ENCODE results near the gene OSBPL5.
"Not testable (repeated sequence)": the region's sequence is repeated elsewhere in the genome, so short reads cannot be mapped to it uniquely, and the experiment has no call there.

The OSBPL5 gene

DNA sequence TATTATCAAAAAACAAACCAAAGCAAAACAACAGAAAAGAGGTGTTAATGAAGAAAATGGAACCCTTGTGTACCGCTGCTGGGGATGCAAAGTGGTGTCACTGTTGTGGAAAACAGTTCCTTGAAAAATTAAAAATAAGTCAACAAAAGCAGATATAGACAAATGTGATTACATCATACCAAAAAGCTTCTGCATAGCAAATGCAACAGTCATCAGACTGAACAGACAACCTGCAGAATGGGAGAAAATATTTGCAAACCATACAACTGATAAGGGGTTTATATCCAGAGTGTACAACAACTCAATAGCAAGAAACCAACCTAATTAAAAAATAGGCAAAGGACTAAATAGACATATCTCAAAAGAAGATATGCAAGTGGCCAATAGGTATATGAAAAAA, 85.0 kb downstream of the OSBPL5 start:
- no peak for DNase-seq

DNA sequence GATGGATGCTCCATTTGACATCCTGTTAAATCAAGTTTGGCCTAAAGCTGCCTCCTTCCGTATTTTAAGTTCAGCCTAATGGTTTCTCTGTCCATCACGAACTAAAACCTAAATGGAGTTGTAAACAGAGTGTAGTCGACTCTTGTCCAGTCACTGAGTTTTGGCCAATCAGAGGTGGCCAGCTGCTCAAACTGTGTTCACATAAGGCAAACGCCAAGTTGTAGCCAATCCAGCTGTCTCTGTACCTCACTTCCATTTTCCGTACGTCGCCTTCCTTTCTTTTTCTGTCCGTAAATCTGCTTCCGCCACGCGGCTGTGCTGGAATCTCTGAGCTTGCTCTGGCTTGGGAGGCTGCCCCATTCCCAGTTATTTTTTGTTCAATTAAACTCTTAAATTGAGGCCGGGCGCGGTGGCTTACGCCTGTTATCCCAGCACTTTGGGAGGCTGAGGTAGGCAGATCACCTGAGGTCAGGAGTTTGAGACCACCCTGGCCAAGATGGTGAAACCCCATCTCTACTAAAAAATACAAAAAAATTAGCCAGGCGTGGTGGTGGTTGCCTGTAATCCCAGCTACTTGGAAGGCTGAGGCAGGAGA, 87.2 kb downstream of the OSBPL5 start:
- no peak for DNase-seq

DNA sequence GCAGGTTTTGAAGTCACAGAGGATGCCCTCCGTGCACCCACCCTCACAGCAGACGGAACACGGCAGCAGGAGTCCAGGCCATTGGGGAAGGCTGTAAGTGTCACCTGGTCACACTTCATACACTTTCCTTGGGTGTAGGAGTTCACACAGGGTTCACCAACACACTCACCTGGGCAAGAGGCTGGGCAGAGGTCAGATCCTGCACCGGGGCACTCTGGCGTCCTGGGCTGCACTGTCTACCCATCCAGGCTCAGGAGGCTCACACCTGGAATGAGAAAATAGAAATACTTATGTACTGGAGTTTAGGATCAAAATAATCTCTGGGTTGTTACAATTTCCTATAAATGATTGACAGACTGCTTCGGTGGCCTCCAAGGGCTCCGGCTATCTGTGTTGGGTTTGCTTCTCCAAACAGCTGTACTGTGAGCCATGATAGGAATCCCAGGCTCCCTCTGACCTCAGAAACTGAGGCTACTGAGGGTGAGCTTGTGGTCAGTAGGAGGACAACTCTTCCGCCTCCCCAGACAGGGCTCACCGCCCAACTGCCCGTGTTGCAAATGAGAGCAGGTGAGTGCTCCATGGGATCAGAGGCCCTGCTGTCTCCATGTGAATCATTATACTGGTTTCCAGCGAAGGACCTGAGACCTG, 87.8 kb downstream of the OSBPL5 start:
- DNase-seq, result no peak

DNA sequence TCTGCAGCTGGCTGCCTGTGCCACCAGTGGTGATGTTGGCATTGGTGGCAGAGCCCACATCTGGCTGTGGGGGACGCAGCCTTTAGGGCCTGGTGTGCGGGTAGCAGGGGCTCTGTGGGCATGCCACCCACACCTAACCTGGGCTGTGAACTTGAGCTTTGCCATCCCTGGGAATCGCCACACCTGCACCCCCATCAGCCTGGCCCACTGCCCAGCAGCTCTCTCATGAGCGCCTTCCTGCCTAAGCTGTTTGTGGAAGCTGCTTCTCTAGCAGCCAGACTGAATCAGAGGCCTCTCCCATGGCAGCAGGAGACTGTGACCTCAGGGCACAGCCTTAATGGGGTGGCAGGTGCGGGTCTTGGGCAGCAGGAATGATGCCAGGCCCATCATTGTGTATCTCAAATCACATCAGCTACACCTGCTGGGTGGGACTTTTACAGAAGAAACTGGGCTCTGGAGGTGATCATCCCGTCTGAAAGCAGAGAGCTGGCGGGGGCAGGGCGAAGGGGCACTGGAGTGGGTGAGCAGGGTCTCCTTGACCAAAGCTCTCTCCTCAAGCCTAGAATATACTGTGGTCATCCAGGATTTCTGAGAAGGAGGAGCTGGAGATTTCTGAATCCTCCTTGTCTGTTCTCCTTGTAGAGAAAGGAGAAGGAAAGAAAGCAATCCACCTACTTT, 90.1 kb downstream of the OSBPL5 start:
- DNase-seq, result no peak

DNA sequence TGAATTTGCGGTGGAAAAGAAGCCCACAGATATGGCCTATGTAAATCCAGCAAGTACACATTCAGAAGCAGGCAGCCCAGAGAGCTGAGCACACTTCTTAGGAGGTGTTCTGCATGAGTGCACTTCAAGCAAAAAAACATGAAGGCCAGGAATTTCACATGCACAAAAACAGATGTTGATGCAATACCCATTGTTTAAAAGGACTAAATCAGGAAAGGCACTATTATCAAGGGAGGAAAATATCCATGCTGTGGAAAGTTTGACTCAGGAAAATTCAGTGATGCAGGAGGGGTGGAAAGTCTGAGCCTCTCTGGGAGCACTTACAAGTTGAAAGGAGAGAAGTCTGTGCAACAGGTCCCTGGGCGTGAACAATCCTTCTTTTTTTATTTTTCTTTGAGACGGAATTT, 92.1 kb downstream of the OSBPL5 start:
- peak; percentile 67 for DNase-seq

DNA sequence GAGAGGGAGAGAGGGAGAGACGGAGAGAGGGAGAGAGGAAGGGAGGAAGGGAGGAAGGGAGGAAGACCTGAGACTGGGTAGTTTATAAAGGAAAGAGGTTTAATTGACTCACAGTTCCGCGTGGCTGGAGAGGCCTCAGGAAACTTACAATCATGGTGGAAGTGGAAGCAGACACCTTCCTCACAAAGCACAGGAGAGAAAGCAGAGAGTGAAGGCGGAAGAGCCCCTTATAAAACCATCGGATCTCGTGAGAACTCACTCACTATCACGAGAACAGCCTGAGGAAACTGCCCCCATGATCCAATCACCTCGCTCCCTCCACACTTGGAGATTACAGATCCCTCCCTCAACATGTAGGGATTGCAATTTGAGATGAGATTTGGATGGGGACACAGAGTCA, 95.7 kb downstream of the OSBPL5 start:
- no peak for DNase-seq

DNA sequence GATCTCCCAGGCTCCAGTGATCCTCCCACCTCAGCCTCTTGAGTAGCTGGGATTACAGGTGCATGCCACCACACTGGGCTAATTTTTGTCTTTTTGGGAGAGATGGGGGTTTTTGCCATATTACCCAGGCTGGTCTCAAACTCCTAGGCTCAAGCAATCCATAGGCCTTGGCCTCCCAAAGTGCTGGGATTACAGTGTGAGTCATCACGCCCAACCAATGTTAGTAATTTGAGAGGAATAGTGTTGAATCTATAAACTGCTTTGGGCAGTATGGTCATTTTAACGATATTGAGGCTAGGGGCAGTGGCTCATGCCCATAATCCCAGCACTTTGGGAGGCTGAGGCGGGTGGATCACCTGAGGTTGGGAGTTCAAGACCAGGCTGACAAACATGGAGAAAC, 98.8 kb downstream of the OSBPL5 start:
- DNase-seq, result not testable (repeated sequence)

DNA sequence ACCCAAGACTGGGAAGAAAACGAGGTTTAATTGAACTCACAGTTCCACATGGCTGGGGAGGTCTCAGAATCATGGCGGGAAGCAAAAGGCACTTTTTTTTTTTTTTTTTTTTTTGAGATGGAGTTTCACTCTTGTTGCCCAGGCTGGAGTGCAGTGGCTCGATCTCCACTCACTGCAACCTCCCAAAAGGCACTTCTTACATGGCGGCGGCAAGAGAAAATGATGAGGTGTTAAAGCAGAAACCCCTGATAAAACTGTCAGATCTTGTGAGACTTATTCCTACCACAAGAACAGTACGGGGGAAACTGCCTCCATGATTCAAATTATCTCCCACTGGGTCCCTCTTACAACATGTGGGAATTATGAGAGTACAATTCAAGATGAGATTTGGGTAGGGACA, 100.4 kb downstream of the OSBPL5 start:
- DNase-seq, result not testable (repeated sequence)

DNA sequence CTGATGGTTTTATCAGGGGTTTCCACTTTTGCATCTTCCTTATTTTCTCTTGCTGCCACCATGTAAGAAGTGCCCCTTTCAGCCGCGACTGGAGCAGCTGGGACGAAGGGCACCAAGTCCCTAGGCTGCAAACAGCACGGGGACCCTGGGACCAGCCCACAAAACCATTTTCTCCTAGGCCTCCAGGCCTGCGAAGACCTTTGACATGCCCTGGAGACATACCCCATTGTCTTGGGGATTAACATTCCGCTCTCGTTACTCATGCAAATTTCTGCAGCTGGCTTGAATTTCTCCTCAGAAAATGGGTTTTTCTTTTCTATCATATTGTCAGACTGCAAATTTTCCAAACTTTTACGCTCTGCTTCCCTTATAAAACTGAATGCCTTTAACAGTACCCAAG, 101.2 kb downstream of the OSBPL5 start:
- not testable (repeated sequence) for DNase-seq

DNA sequence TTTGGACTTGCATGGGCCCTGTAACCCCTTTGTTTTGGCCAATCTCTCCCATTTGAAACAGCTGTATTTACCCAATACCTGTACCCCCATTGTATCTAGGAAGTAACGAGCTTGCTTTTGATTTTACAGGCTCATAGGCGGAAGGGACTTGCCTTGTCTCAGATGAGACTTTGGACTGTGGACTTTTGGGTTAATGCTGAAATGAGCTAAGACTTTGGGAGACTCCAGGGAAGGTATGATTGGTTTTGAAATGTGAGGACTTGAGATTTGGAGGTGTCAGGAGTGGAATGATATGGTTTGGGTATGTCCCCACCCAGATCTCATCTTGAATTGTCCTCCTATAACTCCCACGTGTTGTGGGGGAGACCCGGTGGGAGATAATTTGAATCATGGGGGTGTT, 101.7 kb downstream of the OSBPL5 start:
- DNase-seq, result not testable (repeated sequence)

DNA sequence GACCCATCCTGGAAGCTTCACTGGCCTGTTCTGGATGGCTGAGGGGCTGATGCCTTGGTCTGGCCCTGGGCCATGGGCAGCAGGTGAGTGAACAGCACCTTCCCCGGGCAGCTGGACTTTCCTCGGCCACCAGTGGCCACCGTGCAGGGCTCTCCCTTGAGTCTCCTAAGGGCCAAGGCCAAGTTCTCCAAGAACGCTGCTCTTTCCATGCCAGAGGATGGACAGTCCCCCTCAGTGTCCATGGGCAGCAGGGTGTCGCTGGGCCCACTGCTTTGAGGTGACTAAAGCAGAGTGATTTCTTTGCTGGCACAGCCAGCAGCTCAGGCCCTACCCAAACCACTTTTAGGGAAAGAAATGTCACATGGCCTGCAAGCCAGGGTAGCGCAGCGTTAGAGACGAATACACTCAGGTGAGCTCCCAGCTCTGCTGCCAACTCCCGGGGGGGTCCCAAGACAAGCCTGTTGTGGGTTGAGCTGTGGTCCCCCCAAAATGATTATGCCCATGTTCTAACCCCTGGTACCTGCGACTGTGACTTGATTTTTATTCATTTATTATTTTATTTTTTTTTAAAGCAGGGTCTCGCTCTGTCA, 104.6 kb downstream of the OSBPL5 start:
- DNase-seq, result no peak

DNA sequence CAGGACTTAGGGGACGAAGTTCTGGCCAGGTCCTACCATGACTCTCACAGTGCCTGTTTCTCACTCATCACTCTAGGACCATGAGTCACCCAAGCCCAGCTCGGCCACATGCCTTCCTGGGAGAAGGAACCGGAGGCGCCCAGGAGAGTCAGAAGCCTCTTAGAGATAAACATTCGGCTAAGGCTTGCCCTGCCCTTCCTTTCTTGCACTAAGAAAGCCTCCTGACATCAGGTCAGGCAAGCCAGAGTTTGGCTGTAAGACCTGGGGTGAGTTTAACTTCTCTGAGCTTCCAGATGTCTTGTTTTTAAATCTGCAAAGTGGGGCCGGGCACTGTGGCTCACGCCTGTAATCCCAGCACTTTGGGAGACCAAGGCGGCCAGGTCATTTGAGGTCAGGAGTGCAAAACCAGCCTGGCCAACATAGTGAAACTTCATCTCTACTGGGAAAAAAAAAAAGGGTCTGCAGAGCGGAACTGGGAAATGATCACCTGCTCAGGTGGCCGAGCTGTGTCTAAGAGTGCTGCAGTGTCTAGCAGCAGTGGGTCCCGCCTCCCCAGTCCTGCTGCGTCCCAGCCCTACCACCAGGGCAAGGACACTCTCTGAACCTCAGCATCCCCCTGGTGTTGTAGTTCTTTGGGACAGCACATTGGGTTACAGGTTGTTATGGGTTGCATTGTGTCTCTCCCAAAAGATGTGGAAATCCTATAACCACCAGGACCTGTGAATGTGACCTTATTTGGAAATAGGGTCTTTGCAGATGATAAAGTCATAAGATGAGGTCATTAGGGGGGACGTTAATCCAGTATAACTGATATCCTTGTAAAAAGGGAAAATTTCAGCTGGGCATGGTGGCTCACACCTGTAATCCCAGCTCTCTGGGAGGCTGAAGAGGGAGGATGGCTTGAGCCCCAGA, 106.1 kb downstream of the OSBPL5 start:
- DNase-seq, result no peak

DNA sequence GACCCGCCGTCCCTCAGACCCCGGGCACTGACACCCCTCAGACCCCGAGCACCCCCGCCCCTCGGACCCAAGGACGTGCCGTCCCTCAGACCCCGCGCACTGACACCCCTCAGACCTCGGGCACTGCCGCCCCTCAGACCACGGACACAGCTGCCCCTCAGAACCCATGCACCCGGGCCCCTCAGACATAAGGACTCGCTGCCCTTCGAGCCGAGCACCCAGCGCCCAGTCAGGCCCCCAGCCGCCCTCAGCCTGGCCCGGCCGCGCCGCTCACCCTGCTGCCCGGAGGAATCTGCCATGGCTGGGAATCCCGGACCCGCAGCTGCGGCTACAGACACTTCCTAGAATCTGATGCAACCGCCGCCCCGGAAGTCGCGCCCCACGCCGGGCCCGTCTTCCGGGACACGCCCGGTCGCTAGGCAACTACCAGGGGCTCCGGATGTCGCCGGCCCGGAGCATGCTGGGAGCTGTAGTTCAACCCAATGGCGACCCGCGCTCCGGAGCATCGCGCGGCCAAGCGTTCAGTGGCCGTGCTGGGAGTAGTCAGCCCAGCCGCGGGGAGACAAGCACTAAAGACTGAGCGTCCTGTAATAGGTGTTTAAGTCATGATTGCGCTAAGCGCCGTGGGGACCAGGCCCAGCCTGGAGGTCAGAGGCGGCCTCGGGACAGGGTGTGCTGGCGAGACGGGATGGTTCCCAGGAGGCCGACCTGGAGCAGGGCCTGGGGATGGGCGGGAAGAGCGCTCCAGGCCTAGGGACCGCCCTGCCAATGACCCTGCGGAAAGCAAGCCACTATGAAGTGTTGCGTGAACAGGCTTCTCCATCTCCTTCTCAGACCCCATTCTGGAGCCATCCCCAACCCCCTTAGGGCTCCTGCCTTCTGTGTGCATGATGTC, 107.8 kb downstream of the OSBPL5 start, which contains the start of gene CARS1:
Gene CARS1 (minus strand): TSS at position 355 of the 895 bp plus-strand sequence. CDS start 56 bp downstream, at position 299.
- DNase-seq, result peak; percentile 98

DNA sequence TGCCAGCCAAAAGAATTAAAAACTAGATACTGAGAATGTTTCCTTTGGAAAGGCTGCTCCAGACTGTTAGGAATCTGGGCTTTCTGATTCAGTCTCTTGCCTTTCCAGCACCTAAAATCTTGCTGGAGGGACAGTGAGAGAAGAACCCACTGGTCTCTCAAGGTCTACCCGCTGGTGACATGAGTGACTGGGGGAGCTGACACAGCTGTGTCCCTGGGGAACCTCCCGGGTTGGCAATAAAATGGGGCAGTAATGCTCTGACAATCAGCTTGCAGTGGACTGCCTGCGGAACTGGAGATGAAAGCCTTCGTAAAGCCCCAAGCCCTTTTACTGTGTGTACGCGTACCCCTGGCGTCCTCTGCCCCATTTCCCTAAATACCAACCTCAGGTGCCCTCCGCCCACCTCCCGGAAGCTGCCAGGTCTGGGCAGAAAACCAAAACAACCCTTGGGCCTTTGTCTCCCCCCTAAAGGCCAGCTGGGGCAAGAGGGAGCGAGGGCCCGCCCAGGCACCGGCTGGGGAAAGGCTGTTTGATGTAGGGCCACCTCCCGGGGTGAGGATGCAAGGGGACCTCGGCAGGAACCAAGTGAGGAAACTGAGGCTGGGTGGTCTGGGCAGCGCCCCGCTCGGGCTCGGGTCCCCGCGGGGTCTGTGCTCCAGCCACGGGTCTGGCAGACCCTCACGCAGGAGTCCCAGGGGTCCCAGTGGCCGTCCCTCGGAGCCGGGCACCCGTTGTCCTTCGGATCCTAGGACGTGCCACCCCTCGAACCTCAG, 108.6 kb downstream of the OSBPL5 start:
- no peak for DNase-seq

DNA sequence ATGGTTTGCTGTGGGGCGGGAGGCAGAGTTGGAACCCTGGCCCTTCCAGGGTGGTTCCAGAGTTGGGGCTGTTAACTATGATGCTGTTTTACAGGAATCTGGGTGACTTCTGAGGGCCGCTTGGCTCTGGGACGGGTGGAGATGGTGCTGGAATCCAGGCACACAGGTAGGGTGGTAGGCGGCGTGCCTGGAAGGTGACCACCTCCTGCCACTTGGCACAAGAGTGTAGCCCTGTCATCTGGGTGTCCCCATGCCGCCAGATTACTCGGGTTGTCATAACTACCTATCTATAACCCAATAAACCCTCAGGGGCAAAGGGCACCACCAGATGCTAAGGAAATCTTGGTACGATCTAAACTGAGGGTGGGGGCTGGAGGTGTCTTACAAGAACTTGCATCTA, 109.2 kb downstream of the OSBPL5 start:
- no peak for DNase-seq

DNA sequence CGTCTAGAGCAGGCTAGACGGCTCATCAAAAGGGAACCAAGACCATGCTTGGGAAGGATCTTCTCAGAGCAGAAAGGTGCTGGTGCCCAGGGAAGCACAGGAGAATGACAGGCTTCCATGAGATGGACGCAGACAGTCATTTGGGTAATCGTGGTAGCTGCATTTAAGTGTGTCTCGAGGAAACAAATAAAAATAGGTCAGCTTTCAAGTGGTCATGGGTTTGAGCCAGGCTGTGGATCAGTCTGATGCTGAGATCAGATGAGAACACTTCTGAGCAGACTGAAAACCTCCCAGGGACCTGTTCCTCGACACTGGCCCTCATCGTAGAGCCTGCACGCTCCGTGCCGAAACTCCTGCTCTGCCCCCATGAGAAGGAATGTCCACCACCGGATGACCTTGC, 112.5 kb downstream of the OSBPL5 start:
- no peak for DNase-seq

DNA sequence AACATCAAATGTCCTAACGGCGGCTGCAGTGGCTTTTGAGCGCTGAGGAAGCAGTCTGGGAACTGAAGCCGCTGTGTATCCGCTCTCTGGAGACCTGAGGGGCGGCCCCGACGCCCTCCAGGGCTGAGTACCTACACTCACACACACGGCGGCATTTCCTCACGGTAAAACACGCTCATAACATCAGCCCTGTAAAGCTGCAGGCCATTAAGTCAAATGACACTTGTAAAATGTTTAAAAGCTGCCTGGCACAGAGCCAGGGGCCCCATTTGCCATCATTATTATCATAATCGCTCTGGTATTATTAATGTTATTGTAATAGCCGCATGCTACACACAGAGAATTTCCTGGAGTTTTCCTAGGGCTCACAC, 113.0 kb downstream of the OSBPL5 start:
- DNase-seq, result no peak

DNA sequence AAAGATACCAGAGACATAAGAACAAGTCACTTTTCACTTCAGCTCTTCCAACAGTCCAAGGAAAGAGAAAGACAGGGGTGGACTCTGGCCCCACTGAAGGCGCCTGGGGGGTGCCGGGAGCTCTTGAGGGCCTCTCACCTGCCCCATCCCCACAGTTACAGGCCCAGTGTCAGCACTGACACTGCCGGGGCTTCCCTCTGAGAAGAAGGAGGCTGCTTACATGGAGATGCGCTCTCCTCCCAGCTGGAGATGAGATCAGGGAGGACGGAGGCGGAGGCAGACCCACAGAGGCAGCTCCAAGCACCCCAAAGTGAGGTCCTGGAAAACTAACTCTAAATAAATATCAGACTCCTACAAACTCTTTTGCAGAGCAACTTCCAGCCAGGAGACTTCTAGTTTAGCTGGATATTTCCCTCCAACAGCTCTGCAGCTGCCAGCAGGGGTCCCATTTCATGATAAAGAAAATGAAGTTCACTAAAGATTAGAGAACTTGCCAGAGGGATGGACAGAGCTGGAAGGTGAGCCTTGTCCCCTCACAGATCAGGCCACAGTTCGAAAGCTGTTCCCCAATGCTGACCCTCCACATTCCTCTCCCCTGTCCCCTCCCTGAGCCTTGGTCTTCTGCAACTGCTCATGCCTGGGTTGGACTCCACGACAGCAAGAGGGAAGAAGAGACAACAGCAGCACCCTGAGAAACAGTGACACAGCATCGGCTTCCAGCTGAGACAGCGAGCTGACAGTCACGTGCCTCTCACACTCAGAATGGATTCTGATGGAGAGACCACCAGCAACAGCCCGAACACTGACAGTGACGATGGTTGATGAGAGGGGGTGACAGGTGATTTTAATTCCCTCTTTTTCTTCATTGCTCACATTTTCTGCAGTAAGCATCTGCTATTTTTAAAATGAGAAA, 113.7 kb downstream of the OSBPL5 start:
- no peak for DNase-seq

DNA sequence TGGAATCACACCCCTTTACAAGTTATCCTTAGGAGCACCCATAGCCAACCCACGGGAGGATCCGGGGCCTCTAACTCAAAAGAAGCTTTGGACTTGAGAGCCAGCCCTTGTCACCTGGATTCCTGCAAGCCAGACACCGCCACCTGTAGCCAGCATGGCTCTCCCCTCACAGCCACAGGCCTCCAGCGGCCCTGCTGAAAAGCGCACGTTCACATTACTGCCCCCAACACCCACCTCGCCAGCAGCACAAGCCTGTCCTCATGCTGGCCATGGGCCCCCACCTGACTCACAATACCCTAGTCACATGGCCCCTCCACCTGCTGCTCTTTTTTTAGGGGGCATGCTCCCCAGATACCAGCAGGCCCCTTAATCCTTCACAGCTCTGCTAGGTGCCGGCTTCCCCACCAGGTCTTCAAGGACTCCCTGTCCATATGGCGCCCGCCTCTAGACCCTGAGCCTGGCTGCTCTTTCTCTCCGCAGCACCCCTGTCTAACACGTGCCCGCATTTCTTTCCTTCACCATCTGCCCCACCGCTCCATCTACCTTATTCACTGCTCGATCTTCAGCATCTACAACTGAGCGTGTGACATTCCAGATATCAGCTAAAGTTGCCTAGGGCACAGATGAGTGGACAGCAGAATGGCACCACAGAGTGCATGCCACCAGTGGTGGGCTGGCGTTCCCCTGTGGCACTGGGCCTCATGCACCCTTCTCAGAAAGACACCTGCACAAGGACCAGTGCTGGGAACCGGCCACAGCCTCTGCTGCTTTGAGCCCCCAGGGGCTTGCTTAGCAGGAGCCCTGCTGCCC, 114.5 kb downstream of the OSBPL5 start:
- DNase-seq, result no peak

All from femur (tissue), 1 donor.